GM12878 (cell line): Measurements from ENCODE around the gene HVCN1. TPM values are rescaled to one million over a fixed set of nuclear protein-coding genes. Genes with fewer than 3 reads are reported as not detected.

ENCODE experiments used
- BCL11A ChIP-seq: IDR thresholded peaks from 2 replicates; pipeline ENCODE4 v1.6.1; 2011; ENCODE audit warnings: low read depth, low read length
- BCLAF1 ChIP-seq: fragments of 450-650 bp; IDR thresholded peaks from 2 replicates; pipeline ENCODE4 v1.6.1; 2017; ENCODE audit warnings: antibody characterized with exemption, mild to moderate bottlenecking, moderate library complexity
- EED ChIP-seq: sonication (generic); IDR thresholded peaks from 2 replicates; pipeline ENCODE4 v1.6.1; 2016; ENCODE audit warnings: antibody characterized with exemption, low read depth
- ETV6 ChIP-seq, 2 experiments: fragments of 450-650 bp in 1 of 2; IDR thresholded peaks in 1 of 2; conservative IDR thresholded peaks in 1 of 2; 2 replicates each; pipeline ENCODE4 v1.6.1; 2014; ENCODE audit warnings: antibody characterized with exemption in 1 of 2, borderline replicate concordance in 1 of 2, low read depth in 1 of 2, mild to moderate bottlenecking in 1 of 2, moderate library complexity in 1 of 2
- FOXM1 ChIP-seq: IDR thresholded peaks from 2 replicates; pipeline ENCODE4 v1.6.1; 2012; ENCODE audit warnings: low read depth, mild to moderate bottlenecking, inconsistent platforms, low read length, moderate library complexity
- HCFC1 ChIP-seq: fragments of 150-350 bp; IDR thresholded peaks from 2 replicates; pipeline ENCODE4 v1.6.1; 2014; ENCODE audit warnings: low read length
- HSF1 ChIP-seq: fragments of 150-350 bp; IDR thresholded peaks from 2 replicates; pipeline ENCODE4 v1.6.1; 2014; ENCODE audit warnings: mild to moderate bottlenecking, low read depth, low read length
- NFYB ChIP-seq: IDR thresholded peaks from 2 replicates; pipeline ENCODE4 v1.6.1; 2011; ENCODE audit warnings: low read depth, mild to moderate bottlenecking, low read length, improper control_type of control experiment, moderate library complexity; ENCODE audit not compliant: insufficient read depth
- TCF12 ChIP-seq: IDR thresholded peaks from 2 replicates; pipeline ENCODE4 v1.6.1; 2011; ENCODE audit warnings: low read depth, mild to moderate bottlenecking, low read length
- YBX1 ChIP-seq: fragments of 450-650 bp; IDR thresholded peaks from 2 replicates; pipeline ENCODE4 v1.6.1; 2016; ENCODE audit warnings: antibody characterized with exemption
- ZNF274 ChIP-seq: IDR thresholded peaks from one replicate; pipeline ENCODE4 v1.8.0; 2011; ENCODE audit not compliant: insufficient read length, insufficient read depth
- polyA plus RNA-seq, 11 experiments: library from polyadenylated mRNA; depleted of rRNA in 4 of 11; unstranded in 6 of 11; stranded (reverse) in 5 of 11; fragments of >200 nt; fragmentation: Nextera tagmentation in 4 of 11; fragmentation: Illumina TruSeq in 1 of 11; extraction: Ambion mirVana in 4 of 11; extraction: Trizol in 1 of 11; gene quantifications; 1 replicate in 1 of 11; 2 replicates in 10 of 11; pipeline versions ENCODE4 v1.2.1 to v1.2.3, GENCODE V29; 2011 to 2016; ENCODE audit warnings: inconsistent platforms in 2 of 11, missing spikeins in 2 of 11, low read depth in 1 of 11
- total RNA-seq, 4 experiments: library from RNA; depleted of rRNA in 3 of 4; stranded (reverse); fragments of >200 nt in 3 of 4; fragmentation: Illumina TruSeq in 1 of 4; extraction: Trizol in 1 of 4; gene quantifications; 2 replicates each; pipeline versions ENCODE4 v1.2.1 to v1.2.3, GENCODE V29; 2013 to 2021

Gene HVCN1
- total and polyA plus RNA-seq, 10 of the 15 experiments (the other 5 are each of a cell fraction or from before 2014, with no cell fraction given) = 27.8 to 181 (median 103) TPM

- TF ChIP-seq EED (no peak), YBX1 (no peak), TCF12 (0 out of 2 replicates have a peak, but pooled peaks have one; percentile 34), ETV6 (conservative IDR thresholded peaks at IDR 0.05 in 1 of 2, IDR thresholded peaks at IDR 0.05 in 1 of 2; ENCODE audit: borderline replicate concordance in 1 of 2, low read depth in 1 of 2) (no peak), ZNF274 (no peak), HSF1 (no peak), FOXM1 (no peak), NFYB (no peak), HCFC1 (no peak), BCL11A (no peak), BCLAF1 (no peak)
These were observed 9.4 kb upstream of the HVCN1 start (continued) for GRCh38 chr12:110698171-110698902.
